SK-N-MC (cell line): Measurements from ENCODE around the gene CFAP141.

Experiments used
- EZH2 ChIP-seq: fragments of 200-600 bp; sonication (generic); IDR thresholded peaks from one replicate; pipeline ENCODE4 v1.6.1; 2017; ENCODE audit warnings: antibody characterized with exemption
- POLR2AphosphoS5 ChIP-seq: IDR thresholded peaks from 2 replicates; pipeline ENCODE4 v1.6.1; 2012; ENCODE audit warnings: mild to moderate bottlenecking, low read depth, low read length, borderline replicate concordance

GRCh38 chr1:154190550-154190949 lies 15.6 kb downstream of the CFAP141 start:
- TF ChIP-seq POLR2AphosphoS5, result no peak
- TF ChIP-seq EZH2, result no peak
